ENCODE measurements around the gene MSANTD2.

MSANTD2 gene

GRCh38 chr11:124807660-124808270 lies 7.6 kb upstream of the MSANTD2 start:
- H3K4me3 ChIP-seq (ENCODE audit: low read length): no peak overlapping the region
- no peak for DNase-seq (ENCODE audit: low read depth)
- TF ChIP-seq CTCF (conservative IDR thresholded peaks at IDR 0.05; ENCODE audit: low read depth, low read length): no peak

- no peak for TF ChIP-seq CTCF (conservative IDR thresholded peaks at IDR 0.05; ENCODE audit: low read depth, low read length)
- no peak for DNase-seq (ENCODE audit: low read depth)
- no peak overlapping the region for H3K4me3 ChIP-seq (ENCODE audit: low read length)
Observed at GRCh38 chr11:124807201-124807600, 7.0 kb upstream of the MSANTD2 start.

- TF ChIP-seq CTCF (conservative IDR thresholded peaks at IDR 0.05; ENCODE audit: low read depth, low read length): no peak
- DNase-seq (ENCODE audit: low read depth): no peak
- no peak overlapping the region for H3K4me3 ChIP-seq (ENCODE audit: low read length)
Observed at GRCh38 chr11:124804884-124805283, 4.7 kb upstream of the MSANTD2 start.

- DNase-seq (ENCODE audit: low read depth): no peak
- no peak overlapping the region for H3K4me3 ChIP-seq (ENCODE audit: low read length)
- TF ChIP-seq CTCF (conservative IDR thresholded peaks at IDR 0.05; ENCODE audit: low read depth, low read length): no peak
Observed at GRCh38 chr11:124801636-124802312, 1.6 kb upstream of the MSANTD2 start.

- DNase-seq (ENCODE audit: low read depth): no peak
- H3K4me3 ChIP-seq (ENCODE audit: low read length): peak overlapping the region; percentile 76
- TF ChIP-seq CTCF (conservative IDR thresholded peaks at IDR 0.05; ENCODE audit: low read depth, low read length): no peak
Observed at GRCh38 chr11:124801014-124801413, 808 bp upstream of the MSANTD2 start.

- no peak for DNase-seq (ENCODE audit: low read depth)
- TF ChIP-seq CTCF (conservative IDR thresholded peaks at IDR 0.05; ENCODE audit: low read depth, low read length): no peak
- H3K4me3 ChIP-seq (ENCODE audit: low read length): peak overlapping the region; percentile 76
Observed at GRCh38 chr11:124799348-124800225, 619 bp downstream of the MSANTD2 start.

Measured in retinal pigment epithelial cell (primary cell).